Measurements from ENCODE around the gene LCNL1. TPM values are rescaled to one million over a fixed set of nuclear protein-coding genes. Genes with fewer than 3 reads are reported as not detected.

Gene LCNL1
- total and polyA plus RNA-seq, 2 of the 13 experiments (the other 11 are each of a cell fraction or from before 2014, with no cell fraction given) = not detected

DNA sequence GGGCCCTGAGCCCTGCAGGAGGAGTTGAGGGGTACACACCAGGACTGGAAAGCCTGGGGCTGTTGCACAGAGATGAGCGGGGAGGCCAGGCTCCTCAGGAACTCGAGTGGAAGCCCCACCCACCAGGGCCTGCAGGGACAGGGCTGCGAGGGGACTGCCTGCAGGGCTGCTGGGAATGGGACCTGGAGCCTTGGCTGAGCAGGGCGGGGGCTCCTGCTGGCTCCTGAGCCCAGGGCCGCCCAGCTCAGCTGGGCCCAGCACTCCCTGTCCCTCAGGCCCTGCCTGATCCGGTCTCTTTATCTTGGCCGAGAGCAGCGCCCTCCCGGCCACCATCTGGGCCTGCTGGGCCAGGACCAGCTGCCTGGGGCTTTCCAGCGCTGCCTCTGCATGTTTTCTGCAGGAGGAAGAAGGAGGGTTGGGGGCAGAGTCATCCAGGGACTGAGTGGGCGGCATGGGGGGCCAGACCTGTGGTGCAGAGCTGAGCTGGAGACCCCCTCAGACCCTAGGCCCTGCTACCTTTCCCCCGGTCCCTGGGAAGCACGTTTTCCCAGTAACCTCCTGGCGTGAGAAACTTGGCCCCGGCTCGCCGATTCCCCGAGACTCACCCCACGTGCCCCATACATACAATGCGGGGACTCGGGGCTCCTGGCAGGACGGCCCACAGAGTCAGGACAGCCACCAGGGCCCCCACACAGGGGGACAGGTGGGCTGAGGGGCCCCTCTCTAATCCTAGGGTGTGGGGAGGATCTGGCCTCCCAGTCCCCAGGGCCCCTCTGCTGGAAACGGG is 21.3 kb upstream of the LCNL1 start:
- Histone ChIP-seq H3K27ac (ENCODE audit: extremely low read length, insufficient read depth, low read length) (no peak overlapping the region), H3K36me3 (replicated peaks in 1 of 2; ENCODE audit: control insufficient read depth in 1 of 2, insufficient read depth in 2 of 2, low read length in 2 of 2) (no peaks in the 10 kb centered on the region), H3K9ac (ENCODE audit: insufficient read depth, low read depth, low read length) (no peak overlapping the region), H3K4me3 (replicated peaks in 1 of 3; ENCODE audit: insufficient read depth in 1 of 3, low read depth in 2 of 3, low read length in 3 of 3) (no peak overlapping the region), H3K79me2 (ENCODE audit: insufficient read depth, low read length) (no peaks in the 10 kb centered on the region), H3K4me2 (ENCODE audit: low read depth, low read length) (no peak overlapping the region), H4K20me1 (ENCODE audit: insufficient read depth, low read length) (no peaks in the 10 kb centered on the region), H3K27me3 (ENCODE audit: control insufficient read depth in 1 of 2, insufficient read depth in 2 of 2, low read length in 2 of 2) (peaks cover 15 to 52% of the 10 kb centered on the region in 2 experiments), H3K9me3 (ENCODE audit: low read length) (no peaks in the 10 kb centered on the region), H3K4me1 (ENCODE audit: insufficient read depth, low read length) (peaks cover 15% of the 10 kb centered on the region), H2AFZ (ENCODE audit: low read length) (no peak overlapping the region)
- intact Hi-C loops (cut with micrococcal nuclease; ENCODE audit: unreplicated experiment) (no loop called here), in situ Hi-C loops (cut with HindIII; ENCODE audit: extremely low pct_ligation_motif_present, low pct_unique_long_range_greater_than_20kb) (no loop called here)
- ChIA-PET CTCF (ENCODE audit: low intra/inter-chr PET ratio, low total read pairs) (no interaction called here), POLR2A (interaction anchor here (1.1 to 1.3 kb wide), 2 partner anchors 12 to 14 kb away, joined by 3 to 7 read pairs; no protein-coding TSS in a partner anchor)
- TF ChIP-seq AGO1 (IDR thresholded peaks at IDR 0.05; ENCODE audit: low read depth, low read length, poor library complexity, severe bottlenecking) = peak; percentile 68
- TF ChIP-seq SNRNP70 (IDR thresholded peaks at IDR 0.05; ENCODE audit: low read depth, low read length) = no peak
- 63% methylated on average over 11 of the region's 23 CpGs for WGBS (ENCODE audit: low lambda C conversion rate)
- ATAC-seq (peak; percentile 49), FAIRE-seq (no peak), DNase-seq (ENCODE audit: low spot score) (no peak)
- no TSS peak for BruUV-seq (replicated peaks)

GRCh38 chr9:136962163-136962562 is 20.6 kb upstream of the LCNL1 start:
- Histone ChIP-seq H3K27me3 (ENCODE audit: control insufficient read depth in 1 of 2, insufficient read depth in 2 of 2, low read length in 2 of 2) (peaks cover 15 to 52% of the 10 kb centered on the region in 2 experiments), H3K9me3 (ENCODE audit: low read length) (no peaks in the 10 kb centered on the region), H3K79me2 (ENCODE audit: insufficient read depth, low read length) (no peaks in the 10 kb centered on the region), H3K4me2 (ENCODE audit: low read depth, low read length) (no peak overlapping the region), H4K20me1 (ENCODE audit: insufficient read depth, low read length) (no peaks in the 10 kb centered on the region), H3K4me1 (ENCODE audit: insufficient read depth, low read length) (peaks cover 15% of the 10 kb centered on the region), H2AFZ (ENCODE audit: low read length) (no peak overlapping the region), H3K27ac (ENCODE audit: extremely low read length, insufficient read depth, low read length) (no peak overlapping the region), H3K4me3 (replicated peaks in 1 of 3; ENCODE audit: insufficient read depth in 1 of 3, low read depth in 2 of 3, low read length in 3 of 3) (no peak overlapping the region), H3K36me3 (replicated peaks in 1 of 2; ENCODE audit: control insufficient read depth in 1 of 2, insufficient read depth in 2 of 2, low read length in 2 of 2) (no peaks in the 10 kb centered on the region), H3K9ac (ENCODE audit: insufficient read depth, low read depth, low read length) (no peak overlapping the region)
- ChIA-PET CTCF (ENCODE audit: low intra/inter-chr PET ratio, low total read pairs) (no interaction called here), POLR2A (interaction anchor here (1.1 to 1.3 kb wide), 2 partner anchors 11 to 14 kb away, joined by 3 to 7 read pairs; no protein-coding TSS in a partner anchor)
- in situ Hi-C loops (cut with HindIII; ENCODE audit: extremely low pct_ligation_motif_present, low pct_unique_long_range_greater_than_20kb) (no loop called here), intact Hi-C loops (cut with micrococcal nuclease; ENCODE audit: unreplicated experiment) (no loop called here)
- no TSS peak for BruUV-seq (replicated peaks)
- no peak for DNase-seq (ENCODE audit: low spot score)
- FAIRE-seq = no peak
- WGBS (ENCODE audit: low lambda C conversion rate) = 60% methylated on average over 9 of the region's 9 CpGs
- ATAC-seq = no peak
- no peak for TF ChIP-seq SALL2 (CRISPR knock-in tag; IDR thresholded peaks at IDR 0.05)
- TF ChIP-seq ZNF678 (CRISPR knock-in tag; IDR thresholded peaks at IDR 0.05) = no peak
- TF ChIP-seq NFYB (CRISPR knock-in tag; IDR thresholded peaks at IDR 0.05) = no peak
- no peak for TF ChIP-seq PRMT3 (CRISPR knock-in tag; IDR thresholded peaks at IDR 0.05; ENCODE audit: borderline replicate concordance, low read depth)
- no peak for TF ChIP-seq ELF3 (CRISPR knock-in tag; IDR thresholded peaks at IDR 0.05)
- TF ChIP-seq HMG20B (CRISPR knock-in tag; conservative IDR thresholded peaks at IDR 0.05) = no peak
- TF ChIP-seq SIN3B (IDR thresholded peaks at IDR 0.05; ENCODE audit: low read length) = no peak
- TF ChIP-seq, protein P1, sequence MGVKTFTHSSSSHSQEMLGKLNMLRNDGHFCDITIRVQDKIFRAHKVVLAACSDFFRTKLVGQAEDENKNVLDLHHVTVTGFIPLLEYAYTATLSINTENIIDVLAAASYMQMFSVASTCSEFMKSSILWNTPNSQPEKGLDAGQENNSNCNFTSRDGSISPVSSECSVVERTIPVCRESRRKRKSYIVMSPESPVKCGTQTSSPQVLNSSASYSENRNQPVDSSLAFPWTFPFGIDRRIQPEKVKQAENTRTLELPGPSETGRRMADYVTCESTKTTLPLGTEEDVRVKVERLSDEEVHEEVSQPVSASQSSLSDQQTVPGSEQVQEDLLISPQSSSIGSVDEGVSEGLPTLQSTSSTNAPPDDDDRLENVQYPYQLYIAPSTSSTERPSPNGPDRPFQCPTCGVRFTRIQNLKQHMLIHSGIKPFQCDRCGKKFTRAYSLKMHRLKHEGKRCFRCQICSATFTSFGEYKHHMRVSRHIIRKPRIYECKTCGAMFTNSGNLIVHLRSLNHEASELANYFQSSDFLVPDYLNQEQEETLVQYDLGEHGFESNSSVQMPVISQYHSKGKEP (CRISPR knock-in tag; IDR thresholded peaks at IDR 0.05) = no peak
- no peak for TF ChIP-seq ARNTL (CRISPR knock-in tag; IDR thresholded peaks at IDR 0.05)
- TF ChIP-seq NR1H2 (CRISPR knock-in tag; IDR thresholded peaks at IDR 0.05; ENCODE audit: borderline replicate concordance, low read depth) = no peak
- TF ChIP-seq ZNF564 (CRISPR knock-in tag; IDR thresholded peaks at IDR 0.05) = no peak
- no peak for TF ChIP-seq ATF4 (CRISPR knock-in tag; IDR thresholded peaks at IDR 0.05)
- TF ChIP-seq ARHGAP35 (CRISPR knock-in tag; IDR thresholded peaks at IDR 0.05; ENCODE audit: borderline replicate concordance) = no peak
